GM19239 (cell line): ENCODE measurements around the gene NTM.
A peak's percentile ranks its signal among the peaks of the same experiment; 100 is the strongest.

ENCODE experiments used
- DNase-seq: peaks from one replicate; pipeline ENCODE4 v3.0.0; 2011; ENCODE audit warnings: low spot score; ENCODE audit not compliant: insufficient read length
- FAIRE-seq: peaks from 2 replicates; lab custom pipeline; 2011; peaks lifted over from hg19 to GRCh38; lab: Jason Lieb, UNC

Gene NTM

DNA sequence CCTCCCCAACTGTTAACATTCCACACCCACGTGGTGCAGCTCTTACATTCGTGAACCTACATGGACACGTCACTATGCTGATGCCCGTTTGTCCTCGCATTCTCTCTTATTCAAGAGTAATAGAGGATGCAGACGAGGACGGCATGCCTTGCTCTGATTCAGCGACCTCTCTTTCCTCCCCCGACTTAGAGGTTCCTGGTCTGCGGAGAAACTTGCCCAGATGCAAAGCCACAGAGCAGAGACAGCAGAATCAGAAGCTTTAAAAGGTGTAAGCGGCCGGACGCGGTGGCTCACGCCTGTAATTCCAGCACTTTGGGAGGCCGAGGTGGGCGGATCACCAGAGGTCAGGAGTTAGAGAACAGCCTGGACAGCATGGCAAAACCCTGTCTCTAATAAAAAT lies 288.0 kb downstream of the NTM start:
- FAIRE-seq (no peak), DNase-seq (no peak)

DNA sequence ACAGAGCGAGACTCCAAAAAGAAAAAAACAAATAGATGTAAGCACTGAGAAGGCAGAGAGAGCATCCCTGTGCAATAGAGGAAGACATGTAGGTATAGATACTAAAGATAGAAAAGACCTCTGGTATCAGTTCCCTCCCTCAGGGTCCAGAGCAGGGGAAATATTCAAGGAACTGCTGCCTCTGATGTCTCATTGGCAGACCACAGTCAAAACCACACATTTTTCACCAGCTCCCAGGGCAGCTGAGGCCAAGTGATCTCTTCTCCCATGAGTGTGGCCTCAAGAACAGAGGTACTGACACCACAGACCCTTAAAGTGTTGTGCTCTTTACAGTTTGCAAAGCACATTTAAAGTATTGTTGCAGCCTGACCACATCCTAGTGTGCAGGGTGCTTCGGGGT lies 288.5 kb downstream of the NTM start:
- DNase-seq = no peak
- no peak for FAIRE-seq

DNA sequence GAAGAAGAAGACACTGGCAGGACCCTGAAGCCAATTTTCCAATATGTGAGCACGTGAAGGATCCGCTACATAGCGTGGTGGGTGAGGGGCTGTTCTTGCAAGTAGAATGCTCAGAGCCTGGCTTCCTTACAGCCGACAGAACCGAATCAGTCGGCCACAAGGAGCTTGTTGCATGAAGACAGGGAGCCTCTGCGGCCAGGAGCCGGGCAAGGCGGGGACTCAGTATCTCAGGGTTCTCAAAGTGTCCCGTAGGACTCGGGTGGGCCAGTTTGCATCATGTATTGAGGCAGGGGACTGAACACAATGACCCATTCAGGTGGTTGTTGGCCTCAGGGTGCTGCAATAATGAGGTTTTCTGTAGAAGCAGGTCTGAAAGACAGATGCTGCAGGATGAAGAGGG lies 289.5 kb downstream of the NTM start:
- FAIRE-seq (no peak), DNase-seq (no peak)

DNA sequence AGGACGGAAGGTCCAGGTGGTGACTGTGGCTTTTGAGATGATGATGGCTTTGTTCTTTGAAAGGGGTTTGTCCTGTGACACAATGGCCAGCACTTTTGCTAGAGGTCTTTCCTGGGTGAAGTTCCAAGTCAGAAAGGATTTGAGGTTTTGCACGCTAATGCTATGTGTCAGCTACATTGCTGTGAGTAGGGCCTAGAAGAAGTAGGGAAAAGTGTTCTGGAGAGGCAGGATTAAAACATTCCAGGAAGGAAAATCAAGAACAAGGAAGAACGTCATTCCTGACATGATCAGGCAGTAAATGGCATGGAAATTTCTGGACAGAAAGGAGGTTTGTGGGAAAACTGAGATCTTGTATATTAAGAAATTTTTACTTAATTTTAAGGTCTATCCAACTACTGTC lies 290.7 kb downstream of the NTM start:
- DNase-seq (no peak), FAIRE-seq (no peak)

DNA sequence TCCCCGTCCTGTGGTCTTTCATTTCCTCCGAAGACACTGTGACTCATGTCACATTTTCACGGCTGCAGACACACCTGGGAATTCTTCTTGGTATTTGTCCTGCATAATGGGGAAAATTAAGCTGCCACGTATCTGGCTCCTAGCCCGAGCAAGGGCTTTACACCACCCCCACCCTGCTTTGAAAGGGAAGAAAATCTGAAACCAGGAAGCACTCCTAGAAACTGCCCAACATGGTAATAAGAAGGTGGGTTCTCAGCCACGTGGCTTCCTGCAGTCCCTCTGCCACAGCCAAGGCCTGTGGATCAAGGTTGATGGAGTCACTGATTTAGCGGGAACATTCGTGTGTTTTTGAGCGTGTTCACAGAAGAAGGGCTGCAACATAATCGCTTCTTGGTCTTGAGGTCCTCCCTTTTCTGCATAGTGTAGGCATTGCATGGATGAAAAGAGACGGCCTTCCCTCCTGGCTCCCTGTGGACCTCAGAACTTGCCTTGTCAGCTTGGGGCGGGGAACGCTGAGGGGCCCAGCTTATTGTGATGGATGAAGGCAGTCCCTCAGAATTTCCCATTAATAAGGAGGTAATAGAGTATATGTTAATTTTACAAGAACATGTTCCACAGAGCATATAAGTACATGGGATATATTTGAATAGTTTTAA lies 292.0 kb downstream of the NTM start:
- DNase-seq (no peak), FAIRE-seq (no peak)

DNA sequence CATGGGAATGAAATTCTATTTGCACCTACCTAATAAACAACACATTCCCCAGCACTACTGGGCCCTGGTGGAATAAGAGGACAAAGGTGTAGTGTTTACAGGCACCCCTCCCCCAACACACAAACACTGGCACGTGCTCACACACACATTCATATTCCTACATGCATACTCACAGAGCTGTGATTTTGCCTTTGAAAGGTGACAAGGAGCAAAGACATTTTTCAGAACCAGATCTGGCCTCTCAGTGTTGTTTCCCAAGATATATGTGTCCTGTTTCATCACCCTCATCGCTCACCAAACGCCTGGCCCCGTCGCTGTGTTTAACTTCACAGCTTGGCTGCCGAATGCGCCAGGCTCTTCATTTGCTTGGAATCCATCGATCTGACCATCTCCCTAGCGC lies 292.6 kb downstream of the NTM start:
- FAIRE-seq = no peak

DNA sequence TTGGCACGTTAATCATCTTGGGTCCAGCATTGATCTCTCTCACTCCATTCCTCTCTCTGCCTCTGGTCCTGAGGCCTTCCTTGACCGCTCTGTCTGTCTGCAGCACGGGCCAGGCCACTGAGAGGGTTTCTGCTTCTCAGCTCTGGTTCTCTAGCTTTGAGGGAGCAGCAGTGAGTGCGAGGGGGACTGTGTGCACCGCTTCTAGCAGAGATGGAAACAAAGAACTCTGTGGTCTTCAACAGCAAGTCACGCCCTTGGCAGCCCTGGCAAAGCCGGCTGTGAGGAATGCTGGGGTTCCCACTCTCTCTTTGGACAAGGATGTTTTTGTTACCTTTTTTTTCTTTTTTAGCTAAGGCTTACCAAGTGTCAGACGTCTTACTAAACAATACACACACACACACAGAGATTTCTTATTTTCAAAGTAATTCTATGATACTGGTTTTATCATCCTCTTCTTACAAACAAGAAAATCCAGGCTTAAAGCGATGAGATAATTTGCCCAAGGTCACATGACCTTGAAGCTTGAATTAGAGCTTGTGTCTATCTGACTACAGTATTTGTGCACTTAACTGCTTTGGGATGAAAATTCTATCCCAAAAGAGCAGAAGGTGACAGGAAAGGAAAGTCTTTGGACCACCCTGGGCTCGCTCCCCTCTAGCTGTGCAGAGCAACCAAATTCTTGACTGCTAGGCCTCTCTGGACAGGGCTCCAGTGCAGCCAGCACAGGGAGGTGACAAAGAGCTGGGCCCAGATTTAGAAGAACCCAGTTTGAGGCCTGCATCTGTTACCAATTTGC lies 293.2 kb downstream of the NTM start:
- FAIRE-seq (no peak), DNase-seq (no peak)

More for the DNA sequence above, 292.6 kb downstream of the NTM start:
- DNase-seq = no peak

DNA sequence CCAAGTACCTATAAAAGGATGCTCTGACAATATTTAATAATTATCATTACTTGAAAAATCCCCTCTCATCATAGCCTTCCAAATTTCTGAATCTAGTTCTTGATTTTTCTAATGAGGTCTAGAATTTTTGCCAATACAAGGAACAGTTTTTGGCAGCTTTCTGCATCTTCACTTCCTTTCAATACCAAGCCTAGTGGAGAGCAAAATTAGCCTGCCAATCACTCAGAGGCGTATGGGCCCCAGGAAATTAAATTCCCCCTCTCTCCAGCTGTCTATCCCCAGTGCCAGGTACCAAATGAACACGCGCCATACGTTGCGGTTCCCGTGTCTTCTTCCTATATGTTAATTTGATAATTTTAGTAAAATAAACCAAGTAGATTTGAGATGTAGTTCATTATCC lies 293.9 kb downstream of the NTM start:
- DNase-seq (no peak), FAIRE-seq (no peak)

DNA sequence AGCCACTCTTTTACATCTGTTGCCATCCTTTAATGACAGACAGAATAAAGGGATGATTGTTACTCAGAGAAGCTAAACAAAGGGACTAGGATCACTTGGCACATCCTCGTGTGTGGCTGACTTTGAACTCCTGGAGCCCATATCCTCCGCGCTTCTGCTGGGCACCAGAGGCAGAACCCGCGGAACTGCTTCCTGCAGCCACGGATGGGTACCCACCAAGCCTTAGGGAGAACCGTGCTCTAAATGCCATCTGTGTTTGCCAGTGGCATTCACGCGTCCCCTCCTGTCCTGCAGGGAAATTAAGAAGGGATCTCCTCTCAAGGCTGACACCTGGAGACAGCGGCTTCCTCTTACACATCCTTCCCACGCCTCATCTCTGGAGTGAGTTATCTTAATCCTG lies 294.4 kb downstream of the NTM start:
- no peak for DNase-seq
- no peak for FAIRE-seq

DNA sequence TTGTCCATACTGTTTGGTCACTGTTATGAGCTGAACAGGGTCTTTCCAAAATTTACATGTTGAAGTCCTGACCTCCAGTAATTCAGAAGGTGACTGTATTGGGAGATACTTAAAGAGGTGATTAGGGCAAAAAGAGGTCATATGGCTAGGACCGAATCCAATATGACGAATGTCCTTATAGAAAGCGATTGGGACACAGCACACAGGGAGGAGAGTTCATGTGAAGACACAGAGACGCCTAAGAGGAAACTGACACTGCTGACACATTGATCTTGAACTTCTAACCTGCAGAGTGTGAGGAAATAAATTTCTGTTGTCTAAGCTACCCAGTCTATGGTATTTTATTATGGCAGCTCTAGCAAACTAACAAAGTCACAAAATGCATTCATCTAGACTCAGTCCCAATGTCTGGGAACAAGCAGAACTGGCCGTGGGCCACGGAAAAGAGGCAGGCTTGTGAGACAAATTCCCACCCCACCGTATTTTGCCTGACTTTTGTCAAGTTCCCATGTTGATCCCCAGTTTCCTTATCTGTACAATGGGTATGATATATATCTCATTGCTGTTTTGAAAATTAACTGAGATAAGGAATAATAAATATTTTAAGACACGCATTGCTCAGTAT lies 295.0 kb downstream of the NTM start:
- DNase-seq (no peak), FAIRE-seq (no peak)

DNA sequence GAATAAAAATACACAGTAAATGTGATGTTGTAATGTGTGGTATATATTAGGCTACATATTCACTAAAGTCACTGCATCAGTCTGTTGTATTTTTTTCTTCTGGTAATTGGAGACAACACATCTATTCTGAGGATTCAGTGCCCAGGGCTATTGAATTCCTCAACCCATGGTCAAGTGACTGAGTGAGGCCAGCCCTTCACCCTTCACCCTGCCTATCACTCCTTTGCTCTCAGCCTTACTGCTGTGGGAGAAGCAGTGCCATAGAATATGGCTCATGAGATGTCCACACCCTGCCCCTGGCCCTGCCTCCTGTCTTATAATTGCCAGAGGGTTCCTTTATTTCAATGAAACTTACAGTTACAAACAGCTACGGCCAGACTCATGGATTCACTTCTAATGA lies 295.6 kb downstream of the NTM start:
- DNase-seq = no peak

DNA sequence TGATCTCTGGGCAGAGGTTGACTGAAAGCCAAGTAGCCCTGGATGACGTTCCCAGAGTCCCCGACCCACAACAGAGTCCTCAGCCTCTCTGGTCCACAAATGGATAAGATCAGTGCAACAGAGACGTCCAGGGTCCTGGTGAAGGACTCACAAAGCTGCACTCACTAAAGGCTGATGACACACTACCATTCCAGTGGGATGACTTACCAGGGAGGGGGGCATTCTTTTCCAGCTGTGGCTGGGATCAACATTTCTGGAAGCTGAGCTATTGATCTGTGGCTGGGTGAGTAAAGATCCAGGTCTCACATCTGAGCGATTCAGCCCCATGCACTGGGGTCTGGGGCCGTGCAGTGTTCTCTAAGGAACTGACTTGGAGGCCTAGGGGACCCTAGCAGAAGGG lies 296.2 kb downstream of the NTM start:
- no peak for DNase-seq
- no peak for FAIRE-seq

More for the DNA sequence above, 295.6 kb downstream of the NTM start:
- no peak for FAIRE-seq

DNA sequence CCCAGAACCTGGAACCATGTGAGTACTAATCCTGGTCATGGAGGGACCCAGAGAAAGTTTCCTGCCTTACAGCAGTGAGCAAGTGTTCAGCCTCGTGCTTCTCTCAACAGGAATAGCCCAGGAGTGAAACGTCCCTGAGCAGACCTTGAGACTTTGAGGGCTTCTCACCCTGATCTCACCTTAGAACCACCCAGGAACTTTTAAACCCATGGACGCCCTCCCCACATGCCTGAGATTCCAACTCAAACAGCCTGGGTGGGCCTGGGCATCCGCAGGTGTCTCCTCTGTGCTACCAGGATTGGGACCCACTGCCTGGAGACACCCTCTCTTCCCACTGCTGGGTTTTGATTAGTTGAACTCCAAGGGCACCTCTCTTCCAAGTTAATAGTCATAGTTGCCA lies 297.2 kb downstream of the NTM start:
- FAIRE-seq (no peak), DNase-seq (no peak)

DNA sequence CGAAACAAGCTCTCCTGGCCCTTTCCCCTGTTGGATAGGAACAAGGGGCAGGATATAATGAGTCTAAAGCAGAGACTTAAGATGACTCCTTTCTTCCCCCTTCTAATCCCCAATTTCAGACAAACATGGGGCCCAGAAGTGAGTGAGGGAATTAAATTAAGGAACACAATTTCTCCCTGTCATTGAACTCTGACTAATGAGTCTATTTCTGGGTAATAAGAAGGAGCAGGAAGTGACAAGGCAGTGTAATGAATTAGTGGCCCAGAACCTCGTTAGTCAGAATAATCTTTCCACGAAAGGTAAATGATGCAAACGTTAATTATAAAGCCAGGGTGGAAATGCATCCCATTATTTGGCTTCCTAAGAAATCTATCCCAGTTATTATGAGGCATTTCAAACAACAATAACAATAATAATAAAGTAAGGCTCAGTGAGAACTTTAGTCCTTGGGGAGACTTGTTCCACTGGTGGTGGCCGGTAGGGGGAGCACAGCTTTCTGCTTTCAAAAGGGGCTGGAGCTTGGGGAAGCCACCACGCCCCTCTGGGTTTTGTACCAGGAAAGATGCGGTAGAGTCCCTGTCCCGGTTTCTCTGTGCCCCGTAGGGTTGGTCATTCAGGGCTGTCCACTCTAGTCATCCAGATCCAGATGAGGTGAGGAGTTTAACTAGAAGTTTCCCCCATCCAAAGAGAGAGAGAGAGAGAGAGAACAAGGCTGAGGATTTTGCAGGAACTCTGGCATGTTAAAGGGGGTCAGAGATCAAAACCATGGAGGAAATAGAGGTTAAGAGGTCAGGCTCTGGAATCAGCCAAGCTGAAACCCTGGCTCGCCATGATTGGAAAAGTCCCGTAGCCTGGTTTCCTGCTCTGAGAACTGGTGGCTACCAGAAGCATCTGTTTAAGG lies 298.3 kb downstream of the NTM start:
- no peak for FAIRE-seq
- peak; percentile 50 for DNase-seq

DNA sequence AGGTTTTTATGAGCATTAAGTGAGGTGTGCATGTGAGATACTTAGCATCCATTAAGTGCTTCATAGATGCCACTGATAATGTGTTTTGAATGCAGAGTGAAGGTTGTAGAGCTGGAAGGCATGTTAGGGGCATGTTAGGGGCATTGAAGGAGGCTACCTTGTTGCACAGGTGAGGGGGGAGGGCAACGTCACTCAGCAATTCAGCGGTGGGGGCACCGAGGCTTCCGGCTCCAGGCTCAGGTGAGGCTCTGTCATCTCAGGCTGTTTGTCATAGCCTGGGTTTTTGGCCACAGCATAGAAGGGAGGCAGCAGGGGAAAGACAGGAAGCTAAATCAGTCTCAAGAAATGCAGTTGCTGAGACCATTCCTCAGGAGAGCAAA lies 299.0 kb downstream of the NTM start:
- DNase-seq (no peak), FAIRE-seq (no peak)

DNA sequence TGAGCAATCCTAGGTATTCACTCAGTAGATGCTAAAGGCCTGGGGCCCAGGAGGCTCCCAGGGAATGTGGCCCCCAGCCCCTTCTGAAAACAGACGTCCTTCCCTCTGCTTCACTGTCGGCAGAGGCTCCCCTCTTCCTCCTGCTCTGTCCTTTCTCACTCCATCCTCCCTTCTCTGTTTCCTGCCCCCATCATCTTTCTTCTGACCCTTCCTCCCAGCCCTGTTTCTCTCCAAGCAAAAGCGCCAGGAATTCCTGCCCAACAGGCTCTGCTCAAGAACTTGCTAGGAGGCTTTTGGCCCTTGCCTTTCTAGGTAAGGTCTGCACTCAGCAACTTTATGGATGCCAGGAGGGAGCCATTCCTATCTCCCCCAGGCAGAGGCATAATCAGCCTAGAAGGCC lies 300.5 kb downstream of the NTM start:
- DNase-seq (no peak), FAIRE-seq (no peak)

DNA sequence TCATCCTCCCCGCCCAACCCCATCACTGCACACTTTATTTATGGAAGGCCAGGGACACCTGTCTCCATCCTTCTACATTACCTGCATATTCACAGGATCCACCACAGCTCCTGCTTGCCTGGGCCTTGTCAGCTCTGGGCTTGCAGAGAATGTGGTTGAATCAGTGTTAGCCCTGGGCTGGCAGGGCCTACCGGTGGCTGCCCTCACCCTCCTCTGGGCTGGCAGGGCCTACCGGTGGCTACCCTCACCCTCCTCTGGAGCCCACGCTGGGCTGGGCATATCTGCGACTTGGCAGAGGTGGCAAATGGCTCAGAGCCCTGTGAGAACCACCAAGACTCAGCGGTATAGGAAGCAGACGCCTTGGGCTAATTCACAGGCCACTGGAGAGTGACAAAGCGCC lies 300.9 kb downstream of the NTM start:
- no peak for FAIRE-seq
- no peak for DNase-seq

DNA sequence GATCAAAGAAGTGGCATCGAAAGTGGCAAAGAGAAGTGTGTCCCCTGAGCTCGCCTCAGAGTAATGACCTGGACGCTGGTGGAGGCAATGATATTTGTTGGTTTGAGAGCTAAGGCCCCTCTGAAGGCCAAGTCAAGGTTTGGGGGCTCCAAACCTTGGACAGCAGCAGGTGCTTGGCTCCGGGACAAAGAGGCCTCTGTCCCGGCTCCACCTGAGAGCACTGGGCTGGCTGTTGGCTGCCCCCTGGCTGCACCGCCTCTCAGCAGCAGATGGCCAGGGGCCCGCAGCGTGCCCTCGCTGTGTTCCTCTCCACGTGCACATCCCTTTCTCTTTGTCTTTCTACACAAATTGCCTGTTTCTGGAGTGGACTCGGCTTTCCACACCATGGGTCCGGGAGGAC lies 301.3 kb downstream of the NTM start:
- DNase-seq (no peak), FAIRE-seq (no peak)

DNA sequence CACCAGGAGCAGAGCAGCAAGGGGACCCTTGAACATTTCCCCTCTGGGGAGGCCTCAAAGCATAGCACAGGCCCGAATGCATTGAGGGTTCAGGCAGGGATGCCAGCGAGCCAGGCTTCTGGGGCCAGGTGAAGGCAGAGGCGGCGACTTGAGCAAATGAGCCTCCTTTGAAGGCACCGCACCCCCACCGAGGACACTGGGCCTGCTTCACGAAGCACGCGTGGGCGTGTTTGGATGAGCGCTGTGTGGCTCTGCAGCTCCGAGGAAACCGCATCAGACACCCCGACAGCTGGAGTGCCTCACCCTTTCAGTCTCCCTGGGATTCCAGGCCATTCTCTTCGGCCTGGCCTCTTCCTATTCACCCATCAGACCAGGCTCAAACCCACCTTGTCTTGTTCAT lies 301.8 kb downstream of the NTM start:
- FAIRE-seq (no peak), DNase-seq (no peak)

DNA sequence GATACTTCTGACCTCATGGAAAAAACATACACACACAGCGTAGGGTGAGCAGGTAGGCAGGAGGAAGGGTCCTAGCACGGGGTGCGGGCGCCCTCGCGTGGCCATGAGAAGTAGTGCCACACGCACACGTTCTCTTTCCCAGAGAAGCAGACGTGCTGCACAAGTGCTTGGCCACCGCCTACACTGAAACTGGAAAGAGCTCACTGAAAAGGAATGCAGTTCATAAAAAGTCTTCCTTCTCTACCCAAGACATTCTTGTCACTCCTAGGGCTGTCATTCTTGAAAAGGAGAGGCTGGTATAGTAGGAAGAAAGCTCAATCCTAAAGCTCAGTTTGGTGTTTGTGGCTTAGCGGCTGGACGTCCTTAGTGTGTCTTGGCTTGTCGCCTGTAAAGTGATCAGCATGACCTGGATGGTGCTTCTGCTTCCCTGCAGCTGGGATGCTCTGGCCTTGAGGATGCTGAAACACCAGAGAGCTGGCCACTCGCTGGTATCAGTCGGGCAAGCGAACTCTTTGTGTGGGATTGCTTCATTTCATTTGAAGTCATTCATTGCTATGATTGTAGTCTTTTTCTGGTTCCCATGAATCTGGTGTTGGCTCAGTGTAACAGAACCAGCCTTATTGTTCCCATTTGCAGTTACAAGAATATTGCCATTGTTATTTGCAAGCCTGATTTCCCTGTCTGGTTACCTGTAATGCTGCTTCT lies 303.8 kb downstream of the NTM start:
- DNase-seq (peak; percentile 44), FAIRE-seq (peak; percentile 88)
